Gastroesophageal sphincter (tissue), 3 donors: ENCODE results near the gene P3H3.

Source experiments
- CTCF ChIP-seq, 4 experiments: fragments of 200-600 bp in 2 of 4; fragments of 450-650 bp in 2 of 4; sonication (generic) in 1 of 4; IDR thresholded peaks; one replicate each; pipeline ENCODE4 v1.5.1; 2017 to 2019; ENCODE audit warnings: antibody characterized with exemption in 4 of 4, mild to moderate bottlenecking in 2 of 4, moderate library complexity in 2 of 4
- POLR2AphosphoS5 ChIP-seq: sonication (generic); formaldehyde crosslinking; IDR thresholded peaks from one replicate; pipeline ENCODE4 v1.6.1; 2017; ENCODE audit warnings: antibody characterized with exemption

- no peak for TF ChIP-seq CTCF (IDR thresholded peaks at IDR 0.05)
- no peak for TF ChIP-seq POLR2AphosphoS5
Measured at GRCh38 chr12:6786416-6787094, 41.7 kb upstream of the P3H3 start.
